ENCODE measurements around the gene PTPRN2. TPM values are rescaled to one million over a fixed set of nuclear protein-coding genes. Genes with fewer than 3 reads are reported as not detected.

The PTPRN2 gene
- polyA plus RNA-seq, 1 of the 3 experiments (the other 2 are of a cell fraction): 4.0 TPM

DNA sequence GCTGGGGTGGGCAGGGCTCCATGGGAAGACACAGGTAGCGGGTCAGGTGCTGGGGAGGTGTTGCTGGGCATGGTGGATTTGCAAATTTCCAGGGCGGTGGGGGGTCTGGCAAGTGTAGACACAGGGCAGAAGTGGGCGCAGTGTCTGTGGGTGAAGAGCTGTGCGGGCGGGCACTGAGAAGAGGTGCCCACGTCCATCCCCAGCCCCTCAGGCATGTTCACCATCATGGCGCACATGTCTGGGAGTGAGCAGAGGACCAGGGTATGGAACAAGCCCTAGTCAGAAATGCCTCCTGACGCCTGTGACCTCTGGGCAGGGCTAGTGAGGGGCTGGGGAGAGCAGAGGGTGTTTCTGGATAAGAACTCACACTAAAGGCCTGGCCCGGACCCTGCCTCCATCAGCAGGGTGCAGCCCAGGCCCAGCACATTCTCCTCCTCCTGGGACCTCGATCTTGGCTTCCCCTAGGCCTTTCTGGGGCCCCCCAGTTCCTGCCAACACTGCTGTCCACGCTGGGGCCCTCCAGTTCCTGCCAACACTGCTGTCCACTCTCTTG lies 612.9 kb downstream of the PTPRN2 start:
- DNase-seq: no peak
- ChIA-PET POLR2A (no interaction called here), CTCF (interaction anchor here (1.3 kb wide), 1 partner anchor 16 kb away, joined by 4 read pairs; no protein-coding TSS in a partner anchor)
- Histone ChIP-seq H3K4me2 (no peak overlapping the region), H3K27ac (ENCODE audit: low read depth in 2 of 2, low read length in 1 of 2) (no peak overlapping the region), H3K9me2 (no peaks in the 10 kb centered on the region), H3K4me3 (ENCODE audit: low read depth in 2 of 2, low read length in 1 of 2) (no peak overlapping the region), H2AFZ (ENCODE audit: low read depth) (no peak overlapping the region), H3K4me1 (ENCODE audit: control insufficient read depth in 1 of 2, insufficient read depth in 2 of 2, low read depth in 1 of 2, low read length in 1 of 2) (no peaks in the 10 kb centered on the region), H3K9me3 (peaks cover 4% of the 10 kb centered on the region; the same call in 1 of the 2 replicates), H3K79me2 (ENCODE audit: insufficient read depth) (no peaks in the 10 kb centered on the region), H3F3A (replicated peaks; ENCODE audit: insufficient read depth) (no peaks in the 10 kb centered on the region), H3K36me3 (replicated peaks in 1 of 2; ENCODE audit: control insufficient read depth in 1 of 2, insufficient read depth in 2 of 2, low read length in 1 of 2) (no peaks in the 10 kb centered on the region), H4K20me1 (ENCODE audit: insufficient read depth) (no peaks in the 10 kb centered on the region), H3K27me3 (ENCODE audit: insufficient read depth) (no peaks in the 10 kb centered on the region), H3K9ac (no peak overlapping the region)
- 48% methylated on average over 10 of the region's 11 CpGs for WGBS (ENCODE audit: low lambda C conversion rate)
- TF ChIP-seq RFX5 (IDR thresholded peaks at IDR 0.05; ENCODE audit: low read length) (no peak), POLR2AphosphoS5 (IDR thresholded peaks at IDR 0.05; ENCODE audit: low read depth, low read length) (no peak), YY1 (IDR thresholded peaks at IDR 0.05; ENCODE audit: low read depth) (no peak), FOXJ3 (CRISPR knock-in tag; IDR thresholded peaks at IDR 0.05) (no peak), TEAD4 (IDR thresholded peaks at IDR 0.05; ENCODE audit: borderline replicate concordance, insufficient read depth) (no peak), TCF12 (IDR thresholded peaks at IDR 0.05) (no peak), SMC3 (IDR thresholded peaks at IDR 0.05; ENCODE audit: low read depth, low read length) (no peak), GATA2 (CRISPR knock-in tag; IDR thresholded peaks at IDR 0.05) (no peak), CHD2 (IDR thresholded peaks at IDR 0.05; ENCODE audit: low read length, partially characterized antibody) (no peak), TAF1 (IDR thresholded peaks at IDR 0.05; ENCODE audit: borderline replicate concordance, low read depth, low read length) (no peak), EP300 (IDR thresholded peaks at IDR 0.05; ENCODE audit: borderline replicate concordance in 1 of 2, low read depth in 1 of 2, low read length in 1 of 2) (no peak), FOXM1 (IDR thresholded peaks at IDR 0.05; ENCODE audit: low read depth) (no peak), RAD21 (IDR thresholded peaks at IDR 0.05; ENCODE audit: low read length) (no peak)
- TF ChIP-seq, protein P1, sequence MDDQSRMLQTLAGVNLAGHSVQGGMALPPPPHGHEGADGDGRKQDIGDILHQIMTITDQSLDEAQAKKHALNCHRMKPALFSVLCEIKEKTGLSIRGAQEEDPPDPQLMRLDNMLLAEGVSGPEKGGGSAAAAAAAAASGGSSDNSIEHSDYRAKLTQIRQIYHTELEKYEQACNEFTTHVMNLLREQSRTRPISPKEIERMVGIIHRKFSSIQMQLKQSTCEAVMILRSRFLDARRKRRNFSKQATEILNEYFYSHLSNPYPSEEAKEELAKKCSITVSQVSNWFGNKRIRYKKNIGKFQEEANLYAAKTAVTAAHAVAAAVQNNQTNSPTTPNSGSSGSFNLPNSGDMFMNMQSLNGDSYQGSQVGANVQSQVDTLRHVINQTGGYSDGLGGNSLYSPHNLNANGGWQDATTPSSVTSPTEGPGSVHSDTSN (IDR thresholded peaks at IDR 0.05): no peak
- TF ChIP-seq, protein P2, sequence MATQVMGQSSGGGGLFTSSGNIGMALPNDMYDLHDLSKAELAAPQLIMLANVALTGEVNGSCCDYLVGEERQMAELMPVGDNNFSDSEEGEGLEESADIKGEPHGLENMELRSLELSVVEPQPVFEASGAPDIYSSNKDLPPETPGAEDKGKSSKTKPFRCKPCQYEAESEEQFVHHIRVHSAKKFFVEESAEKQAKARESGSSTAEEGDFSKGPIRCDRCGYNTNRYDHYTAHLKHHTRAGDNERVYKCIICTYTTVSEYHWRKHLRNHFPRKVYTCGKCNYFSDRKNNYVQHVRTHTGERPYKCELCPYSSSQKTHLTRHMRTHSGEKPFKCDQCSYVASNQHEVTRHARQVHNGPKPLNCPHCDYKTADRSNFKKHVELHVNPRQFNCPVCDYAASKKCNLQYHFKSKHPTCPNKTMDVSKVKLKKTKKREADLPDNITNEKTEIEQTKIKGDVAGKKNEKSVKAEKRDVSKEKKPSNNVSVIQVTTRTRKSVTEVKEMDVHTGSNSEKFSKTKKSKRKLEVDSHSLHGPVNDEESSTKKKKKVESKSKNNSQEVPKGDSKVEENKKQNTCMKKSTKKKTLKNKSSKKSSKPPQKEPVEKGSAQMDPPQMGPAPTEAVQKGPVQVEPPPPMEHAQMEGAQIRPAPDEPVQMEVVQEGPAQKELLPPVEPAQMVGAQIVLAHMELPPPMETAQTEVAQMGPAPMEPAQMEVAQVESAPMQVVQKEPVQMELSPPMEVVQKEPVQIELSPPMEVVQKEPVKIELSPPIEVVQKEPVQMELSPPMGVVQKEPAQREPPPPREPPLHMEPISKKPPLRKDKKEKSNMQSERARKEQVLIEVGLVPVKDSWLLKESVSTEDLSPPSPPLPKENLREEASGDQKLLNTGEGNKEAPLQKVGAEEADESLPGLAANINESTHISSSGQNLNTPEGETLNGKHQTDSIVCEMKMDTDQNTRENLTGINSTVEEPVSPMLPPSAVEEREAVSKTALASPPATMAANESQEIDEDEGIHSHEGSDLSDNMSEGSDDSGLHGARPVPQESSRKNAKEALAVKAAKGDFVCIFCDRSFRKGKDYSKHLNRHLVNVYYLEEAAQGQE (IDR thresholded peaks at IDR 0.05; ENCODE audit: low read depth, low read length): no peak
- TF ChIP-seq, protein P3, sequence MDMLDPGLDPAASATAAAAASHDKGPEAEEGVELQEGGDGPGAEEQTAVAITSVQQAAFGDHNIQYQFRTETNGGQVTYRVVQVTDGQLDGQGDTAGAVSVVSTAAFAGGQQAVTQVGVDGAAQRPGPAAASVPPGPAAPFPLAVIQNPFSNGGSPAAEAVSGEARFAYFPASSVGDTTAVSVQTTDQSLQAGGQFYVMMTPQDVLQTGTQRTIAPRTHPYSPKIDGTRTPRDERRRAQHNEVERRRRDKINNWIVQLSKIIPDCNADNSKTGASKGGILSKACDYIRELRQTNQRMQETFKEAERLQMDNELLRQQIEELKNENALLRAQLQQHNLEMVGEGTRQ (IDR thresholded peaks at IDR 0.05; ENCODE audit: borderline replicate concordance, low read depth, low read length): no peak
- TF ChIP-seq, protein P4, sequence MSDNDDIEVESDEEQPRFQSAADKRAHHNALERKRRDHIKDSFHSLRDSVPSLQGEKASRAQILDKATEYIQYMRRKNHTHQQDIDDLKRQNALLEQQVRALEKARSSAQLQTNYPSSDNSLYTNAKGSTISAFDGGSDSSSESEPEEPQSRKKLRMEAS (IDR thresholded peaks at IDR 0.05; ENCODE audit: low read depth): no peak
